ENCODE results near the gene SVIL.

- TF ChIP-seq POLR2AphosphoS5 (IDR thresholded peaks at IDR 0.05; ENCODE audit: borderline replicate concordance, low read depth, low read length) = no peak
- TF ChIP-seq EZH2 (IDR thresholded peaks at IDR 0.05) = no peak
Measured at GRCh38 chr10:29663718-29664117, 28.9 kb upstream of the SVIL start.
